ENCODE data around the gene TACC3. TPM values are rescaled to one million over a fixed set of nuclear protein-coding genes. Genes with fewer than 3 reads are reported as not detected.

Gene TACC3
- total RNA-seq, 1 experiment from 2014 or later: 32.0 TPM

DNA sequence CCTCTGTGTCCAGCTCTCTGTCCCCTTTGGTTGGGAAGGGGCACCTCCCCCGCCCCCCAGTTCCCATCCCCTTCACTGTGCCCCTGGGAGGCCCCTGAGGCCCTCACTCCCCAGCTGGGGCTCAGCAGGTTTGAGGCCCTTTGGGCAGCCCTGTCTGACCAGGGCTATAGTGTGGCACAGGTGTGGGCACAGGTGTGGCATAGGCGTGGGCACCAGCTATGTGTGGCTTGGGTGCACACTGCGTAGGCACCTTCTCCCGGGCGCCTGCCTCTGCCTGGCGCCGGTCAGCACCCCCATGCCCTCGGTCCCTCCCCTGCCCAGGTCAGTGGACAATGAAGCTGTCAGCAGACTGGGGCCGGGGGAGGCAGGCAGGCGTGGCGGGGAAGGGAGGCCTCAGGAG, 64.3 kb downstream of the TACC3 start:
- no peak overlapping the region for H3K4me2 ChIP-seq (ENCODE audit: low read length)
- POLR2A ChIA-PET (ENCODE audit: unreplicated experiment): no interaction called here
- no peaks in the 10 kb centered on the region for H4K20me1 ChIP-seq (ENCODE audit: low read length)
- intact Hi-C loops (cut with micrococcal nuclease): no loop called here
- no peak overlapping the region for H3K4me3 ChIP-seq (ENCODE audit: low read length)
- no peak overlapping the region for H3K27ac ChIP-seq (ENCODE audit: low read length)
- H3K9ac ChIP-seq (ENCODE audit: low read length): no peak overlapping the region
- DNase-seq (no peak), ATAC-seq (no peak)
- H2AFZ ChIP-seq (ENCODE audit: low read length): no peak overlapping the region
- CTCF ChIA-PET: no interaction called here
- H3K4me1 ChIP-seq (ENCODE audit: insufficient read depth, low read length): no peaks in the 10 kb centered on the region
- TF ChIP-seq, protein P1, sequence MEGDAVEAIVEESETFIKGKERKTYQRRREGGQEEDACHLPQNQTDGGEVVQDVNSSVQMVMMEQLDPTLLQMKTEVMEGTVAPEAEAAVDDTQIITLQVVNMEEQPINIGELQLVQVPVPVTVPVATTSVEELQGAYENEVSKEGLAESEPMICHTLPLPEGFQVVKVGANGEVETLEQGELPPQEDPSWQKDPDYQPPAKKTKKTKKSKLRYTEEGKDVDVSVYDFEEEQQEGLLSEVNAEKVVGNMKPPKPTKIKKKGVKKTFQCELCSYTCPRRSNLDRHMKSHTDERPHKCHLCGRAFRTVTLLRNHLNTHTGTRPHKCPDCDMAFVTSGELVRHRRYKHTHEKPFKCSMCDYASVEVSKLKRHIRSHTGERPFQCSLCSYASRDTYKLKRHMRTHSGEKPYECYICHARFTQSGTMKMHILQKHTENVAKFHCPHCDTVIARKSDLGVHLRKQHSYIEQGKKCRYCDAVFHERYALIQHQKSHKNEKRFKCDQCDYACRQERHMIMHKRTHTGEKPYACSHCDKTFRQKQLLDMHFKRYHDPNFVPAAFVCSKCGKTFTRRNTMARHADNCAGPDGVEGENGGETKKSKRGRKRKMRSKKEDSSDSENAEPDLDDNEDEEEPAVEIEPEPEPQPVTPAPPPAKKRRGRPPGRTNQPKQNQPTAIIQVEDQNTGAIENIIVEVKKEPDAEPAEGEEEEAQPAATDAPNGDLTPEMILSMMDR (conservative IDR thresholded peaks at IDR 0.05; ENCODE audit: low read depth, low read length): no peak
- TF ChIP-seq EZH2phosphoT487 (IDR thresholded peaks at IDR 0.05; ENCODE audit: borderline replicate concordance, low read length) (no peak), EZH2 (IDR thresholded peaks at IDR 0.05; ENCODE audit: low read length, unreplicated experiment) (no peak)
- BruUV-seq (replicated peaks): no TSS peak
- H3K27me3 ChIP-seq (ENCODE audit: low read length): no peaks in the 10 kb centered on the region
- H3K9me3 ChIP-seq (ENCODE audit: low read length): no peaks in the 10 kb centered on the region
- no peaks in the 10 kb centered on the region for H3K9me2 ChIP-seq (replicated peaks; ENCODE audit: low read length)
- no peaks in the 10 kb centered on the region for H3K79me2 ChIP-seq (ENCODE audit: low read length)
- H3K36me3 ChIP-seq (ENCODE audit: low read depth, low read length): no peaks in the 10 kb centered on the region
- H3F3A ChIP-seq (ENCODE audit: low read length, unreplicated experiment): no peaks in the 10 kb centered on the region

DNA sequence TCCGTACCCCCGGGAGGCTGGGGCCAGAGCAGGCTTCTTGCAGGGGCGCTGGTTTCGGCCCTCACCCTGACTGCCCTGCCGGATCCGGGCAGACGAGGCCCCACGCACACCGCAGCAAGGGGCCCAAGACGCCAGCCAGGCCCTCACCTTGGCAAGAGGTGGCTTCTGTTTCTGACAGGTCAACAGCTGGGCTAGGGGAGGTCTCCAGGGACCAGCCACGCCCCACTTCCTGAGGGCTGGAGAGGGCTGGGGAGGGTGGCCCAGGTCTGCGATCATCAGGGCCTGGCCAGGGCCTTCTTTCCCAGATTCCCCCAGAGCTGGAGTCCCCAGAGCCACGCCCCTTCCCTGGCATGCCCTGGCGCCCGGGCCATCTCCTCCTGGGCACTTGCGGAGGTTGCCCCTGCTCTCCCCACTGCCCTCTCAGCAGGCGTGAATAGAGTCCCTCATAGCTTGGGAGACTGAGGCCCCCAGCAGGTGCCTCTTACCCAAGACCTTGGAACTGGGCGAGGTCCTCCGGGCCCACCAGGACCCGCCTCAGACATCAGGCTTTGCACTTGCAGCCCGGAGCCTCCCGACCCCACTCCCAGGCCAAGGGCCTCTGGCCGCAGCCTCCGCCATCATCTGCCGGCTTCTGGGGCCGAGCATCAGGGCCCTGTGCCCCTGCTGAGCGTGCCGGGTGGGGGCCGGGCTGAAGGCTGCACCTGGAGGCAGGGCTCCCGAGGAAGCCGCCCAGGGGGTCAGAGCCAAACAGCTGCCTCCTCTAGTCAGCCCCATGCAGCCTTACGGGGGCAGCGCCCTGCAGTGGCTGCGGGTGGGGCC, 65.4 kb downstream of the TACC3 start:
- no peaks in the 10 kb centered on the region for H3K9me2 ChIP-seq (replicated peaks; ENCODE audit: low read length)
- H3K4me2 ChIP-seq (ENCODE audit: low read length): no peak overlapping the region
- no peak for DNase-seq
- H3K36me3 ChIP-seq (ENCODE audit: low read depth, low read length): no peaks in the 10 kb centered on the region
- H2AFZ ChIP-seq (ENCODE audit: low read length): no peak overlapping the region
- no peak overlapping the region for H3K4me3 ChIP-seq (ENCODE audit: low read length)
- ChIA-PET POLR2A (ENCODE audit: unreplicated experiment) (no interaction called here), CTCF (no interaction called here)
- no TSS peak for BruUV-seq (replicated peaks)
- H3F3A ChIP-seq (ENCODE audit: low read length, unreplicated experiment): no peaks in the 10 kb centered on the region
- ATAC-seq: no peak
- no peaks in the 10 kb centered on the region for H3K4me1 ChIP-seq (ENCODE audit: insufficient read depth, low read length)
- H3K27ac ChIP-seq (ENCODE audit: low read length): no peak overlapping the region
- H3K9me3 ChIP-seq (ENCODE audit: low read length): no peaks in the 10 kb centered on the region
- no peaks in the 10 kb centered on the region for H4K20me1 ChIP-seq (ENCODE audit: low read length)
- H3K27me3 ChIP-seq (ENCODE audit: low read length): no peaks in the 10 kb centered on the region
- no peaks in the 10 kb centered on the region for H3K79me2 ChIP-seq (ENCODE audit: low read length)
- TF ChIP-seq EZH2 (IDR thresholded peaks at IDR 0.05; ENCODE audit: low read length, unreplicated experiment): no peak
- TF ChIP-seq, protein P1 (conservative IDR thresholded peaks at IDR 0.05; ENCODE audit: low read depth, low read length): no peak
- no peak for TF ChIP-seq EZH2phosphoT487 (IDR thresholded peaks at IDR 0.05; ENCODE audit: borderline replicate concordance, low read length)
- H3K9ac ChIP-seq (ENCODE audit: low read length): no peak overlapping the region
- intact Hi-C loops (cut with micrococcal nuclease): no loop called here

DNA sequence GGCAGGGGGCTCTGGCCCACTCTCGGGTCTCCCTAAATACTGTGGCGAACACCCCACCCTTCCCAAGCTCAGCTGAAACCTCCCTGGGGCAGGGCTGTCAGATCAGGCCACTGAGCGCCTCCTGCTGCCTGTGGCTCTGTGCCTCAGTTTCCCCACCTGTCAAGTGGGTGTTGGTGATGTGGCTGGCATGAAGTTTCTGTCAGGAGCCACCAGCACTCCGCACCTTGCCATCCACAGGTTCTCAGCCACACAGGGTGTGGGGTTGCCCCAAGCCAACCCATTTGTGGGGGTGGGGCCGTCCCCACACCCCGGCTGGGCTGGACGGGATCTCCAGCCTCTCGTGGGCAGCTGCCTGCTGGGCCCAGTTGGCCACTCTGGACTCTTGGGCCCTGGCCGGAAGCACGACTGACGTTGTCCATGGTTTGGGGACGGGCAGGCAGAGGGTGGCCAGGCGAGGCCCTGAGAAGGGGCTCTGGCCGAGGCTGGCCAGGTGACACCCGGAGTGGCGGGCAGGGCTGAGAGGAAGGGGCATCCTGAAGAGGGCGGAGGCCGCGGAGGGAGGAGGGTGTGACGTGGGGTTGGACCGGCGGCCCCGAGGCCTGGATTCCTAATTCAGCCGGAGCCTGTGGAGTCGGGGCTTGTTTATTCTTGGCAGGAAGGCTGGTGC, 66.2 kb downstream of the TACC3 start:
- DNase-seq: no peak
- ATAC-seq: no peak
- TF ChIP-seq EZH2phosphoT487 (IDR thresholded peaks at IDR 0.05; ENCODE audit: borderline replicate concordance, low read length) (no peak), EZH2 (IDR thresholded peaks at IDR 0.05; ENCODE audit: low read length, unreplicated experiment) (no peak)
- TF ChIP-seq, protein P1 (conservative IDR thresholded peaks at IDR 0.05; ENCODE audit: low read depth, low read length): no peak
- no peaks in the 10 kb centered on the region for H4K20me1 ChIP-seq (ENCODE audit: low read length)
- H2AFZ ChIP-seq (ENCODE audit: low read length): no peak overlapping the region
- ChIA-PET POLR2A (ENCODE audit: unreplicated experiment) (no interaction called here), CTCF (no interaction called here)
- H3K27ac ChIP-seq (ENCODE audit: low read length): no peak overlapping the region
- H3K9me3 ChIP-seq (ENCODE audit: low read length): no peaks in the 10 kb centered on the region
- H3K9me2 ChIP-seq (replicated peaks; ENCODE audit: low read length): no peaks in the 10 kb centered on the region
- no peak overlapping the region for H3K4me2 ChIP-seq (ENCODE audit: low read length)
- no peaks in the 10 kb centered on the region for H3K79me2 ChIP-seq (ENCODE audit: low read length)
- no peaks in the 10 kb centered on the region for H3K27me3 ChIP-seq (ENCODE audit: low read length)
- no peak overlapping the region for H3K9ac ChIP-seq (ENCODE audit: low read length)
- no TSS peak for BruUV-seq (replicated peaks)
- intact Hi-C loops (cut with micrococcal nuclease): no loop called here
- H3K4me1 ChIP-seq (ENCODE audit: insufficient read depth, low read length): no peaks in the 10 kb centered on the region
- H3F3A ChIP-seq (ENCODE audit: low read length, unreplicated experiment): no peaks in the 10 kb centered on the region
- H3K4me3 ChIP-seq (ENCODE audit: low read length): no peak overlapping the region
- H3K36me3 ChIP-seq (ENCODE audit: low read depth, low read length): no peaks in the 10 kb centered on the region

All from PC-3 (cell line).